K562 (cell line): Measurements from ENCODE around the gene HNRNPH3. TPM values are rescaled to one million over a fixed set of nuclear protein-coding genes. Genes with fewer than 3 reads are reported as not detected.

Source experiments
- ARID1B ChIP-seq: fragments of 450-650 bp; IDR thresholded peaks from 2 replicates; pipeline ENCODE4 v1.6.1; 2016; ENCODE audit warnings: antibody characterized with exemption, mild to moderate bottlenecking, inconsistent platforms
- BMI1 ChIP-seq: fragments of 150-350 bp; IDR thresholded peaks from 2 replicates; pipeline ENCODE4 v1.6.1; 2014; ENCODE audit warnings: low read length
- ELF4 ChIP-seq: fragments of 450-650 bp; formaldehyde crosslinking; IDR thresholded peaks from 2 replicates; pipeline ENCODE4 v1.4.0; 2022; ENCODE audit warnings: missing genetic modification characterization
- HMG20A ChIP-seq: fragments of 450-650 bp; formaldehyde crosslinking; conservative IDR thresholded peaks from 2 replicates; pipeline ENCODE4 v1.4.0; 2020; ENCODE audit warnings: mild to moderate bottlenecking, mixed read lengths
- POLR2AphosphoS5 ChIP-seq: IDR thresholded peaks from 2 replicates; pipeline ENCODE4 v1.6.1; 2011; ENCODE audit warnings: mild to moderate bottlenecking, low read depth, low read length, moderate library complexity; ENCODE audit not compliant: control insufficient read depth, insufficient read depth
- PTBP1 ChIP-seq: fragments of 200-400 bp; formaldehyde crosslinking; IDR thresholded peaks from 2 replicates; pipeline ENCODE4 v1.6.1; 2017; ENCODE audit warnings: low read depth, low read length
- PYGO2 ChIP-seq: fragments of 450-650 bp; IDR thresholded peaks from 2 replicates; pipeline ENCODE4 v1.6.1; 2016; ENCODE audit warnings: mild to moderate bottlenecking, missing genetic modification characterization, moderate library complexity, missing compliant biosample characterization
- SAFB ChIP-seq: fragments of 200-400 bp; formaldehyde crosslinking; IDR thresholded peaks from 2 replicates; pipeline ENCODE4 v1.6.1; 2017; ENCODE audit warnings: low read depth, low read length, borderline replicate concordance
- SLC30A9 ChIP-seq: fragments of 250-450 bp; sonication (Bioruptor Pico); IDR thresholded peaks from 2 replicates; pipeline ENCODE4 v1.8.0; 2022; ENCODE audit warnings: mild to moderate bottlenecking, moderate library complexity
- TCF3 ChIP-seq: sonication (generic); formaldehyde crosslinking; IDR thresholded peaks from 2 replicates; pipeline ENCODE4 v1.4.0; 2020; ENCODE audit warnings: mild to moderate bottlenecking, missing genetic modification reagents
- TCFL5 ChIP-seq: fragments of 250-450 bp; sonication (Bioruptor Pico); conservative IDR thresholded peaks from 2 replicates; pipeline ENCODE4 v1.6.1; 2021; ENCODE audit warnings: mild to moderate bottlenecking, moderate library complexity, matching md5 sums
- YY1 ChIP-seq, 3 experiments: IDR thresholded peaks; 2 replicates each; pipeline ENCODE4 v1.6.1; 2011; ENCODE audit warnings: low read length in 2 of 3, mild to moderate bottlenecking in 2 of 3, moderate library complexity in 2 of 3, borderline replicate concordance in 1 of 3, control low read depth in 1 of 3, low read depth in 1 of 3; ENCODE audit not compliant: insufficient read depth in 3 of 3, insufficient replicate concordance in 2 of 3, control insufficient read depth in 1 of 3, insufficient read length in 1 of 3; ENCODE audit errors: extremely low read depth in 1 of 3
- ZC3H8 ChIP-seq: fragments of 450-650 bp; IDR thresholded peaks from 2 replicates; pipeline ENCODE4 v1.6.1; 2017
- ZNF3 ChIP-seq: fragments of 250-450 bp; sonication (Bioruptor Pico); IDR thresholded peaks from 2 replicates; pipeline ENCODE4 v1.5.0; 2021; ENCODE audit warnings: mild to moderate bottlenecking, moderate library complexity
- ZNF311 ChIP-seq: fragments of 250-450 bp; sonication (Bioruptor Pico); IDR thresholded peaks from 2 replicates; pipeline ENCODE4 v1.4.0; 2020; ENCODE audit warnings: mild to moderate bottlenecking, moderate library complexity
- ZNF778 ChIP-seq: fragments of 450-650 bp; formaldehyde crosslinking; IDR thresholded peaks from 2 replicates; pipeline ENCODE4 v1.4.0; 2020; ENCODE audit warnings: mild to moderate bottlenecking, moderate library complexity
- ZSCAN32 ChIP-seq: fragments of 450-650 bp; formaldehyde crosslinking; IDR thresholded peaks from 2 replicates; pipeline ENCODE4 v1.4.0; 2020; ENCODE audit warnings: mild to moderate bottlenecking, moderate library complexity
- polyA plus RNA-seq, 8 experiments: library from polyadenylated mRNA; depleted of rRNA in 4 of 8; stranded (reverse) in 5 of 8; unstranded in 3 of 8; fragments of >200 nt; fragmentation: Nextera tagmentation in 2 of 8; fragmentation: Illumina TruSeq in 1 of 8; extraction: Ambion mirVana in 2 of 8; extraction: Trizol in 1 of 8; gene quantifications; 2 replicates each; pipeline versions ENCODE4 v1.2.1 to v1.2.3, GENCODE V29; 2011 to 2014; ENCODE audit warnings: inconsistent platforms in 1 of 8, missing spikeins in 1 of 8
- total RNA-seq, 7 experiments: library from RNA; depleted of rRNA in 6 of 7; stranded (reverse); fragments of >200 nt in 6 of 7; fragmentation: Illumina TruSeq in 2 of 7; extraction: Trizol in 2 of 7; gene quantifications; 2 replicates each; pipeline versions ENCODE4 v1.2.1 to v1.2.3, GENCODE V29; 2011 to 2021; ENCODE audit warnings: low replicate concordance in 1 of 7
- TF ChIP-seq, protein P1 (sequence below): fragments of 450-650 bp; formaldehyde crosslinking; IDR thresholded peaks from 2 replicates; pipeline ENCODE4 v1.4.0; 2020; ENCODE audit warnings: mild to moderate bottlenecking, mixed read lengths
- TF ChIP-seq, protein P2 (sequence below): IDR thresholded peaks from 3 replicates; pipeline ENCODE4 v1.6.1; 2011; ENCODE audit warnings: borderline replicate concordance, mild to moderate bottlenecking, moderate library complexity; ENCODE audit not compliant: insufficient read length; ENCODE audit errors: extremely low read depth
- TF ChIP-seq, protein P3 (sequence below): fragments of 450-650 bp; IDR thresholded peaks from 2 replicates; pipeline ENCODE4 v1.6.1; 2016; ENCODE audit warnings: mild to moderate bottlenecking

HNRNPH3 gene
- total and polyA plus RNA-seq, 9 of the 15 experiments (the other 6 are each of a cell fraction or from before 2014, with no cell fraction given) = 52.8 to 562 (median 152) TPM

DNA sequence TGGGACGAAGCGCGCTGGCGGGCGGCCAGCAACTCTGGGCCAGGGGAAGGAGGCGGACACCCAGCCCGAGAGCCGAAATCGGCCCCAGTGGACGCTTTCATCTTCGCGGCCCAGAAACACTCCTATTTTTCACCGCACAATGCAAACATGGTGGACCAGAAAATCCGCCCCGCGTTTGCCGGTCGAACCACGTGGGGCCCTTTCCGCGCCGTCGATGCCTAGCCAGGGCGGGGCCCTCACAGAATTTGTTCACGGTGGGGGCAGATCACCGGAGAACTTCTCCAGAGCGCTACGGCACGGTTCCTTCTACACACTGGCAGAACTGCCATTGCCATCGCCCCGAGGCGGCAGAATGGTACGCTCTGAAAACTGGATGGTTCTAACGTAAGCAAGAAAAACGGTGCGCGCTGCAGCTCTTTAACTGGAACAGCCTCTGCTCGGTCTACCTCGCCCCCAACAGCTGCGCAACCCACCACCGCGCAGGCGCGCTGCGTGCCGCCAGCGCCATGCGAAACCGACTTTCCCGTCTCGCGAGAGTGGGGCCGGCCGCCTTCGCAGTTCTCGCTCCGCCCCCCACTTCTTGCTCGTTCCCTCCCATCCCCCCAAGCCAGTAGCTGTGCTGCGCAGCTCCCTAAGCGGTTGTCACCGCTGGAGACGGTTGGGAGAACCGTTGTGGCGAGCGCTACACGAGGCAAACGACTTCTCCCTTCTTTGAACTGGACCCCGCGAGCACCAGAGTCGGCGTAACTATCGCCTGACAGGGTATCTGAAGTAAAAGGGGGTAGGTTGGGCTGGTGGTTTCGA, at the start of gene HNRNPH3 (continued):
- TF ChIP-seq ZNF778 (CRISPR knock-in tag) (no peak), PYGO2 (tag) (no peak), TCF3 (CRISPR knock-in tag) (no peak), PTBP1 (0 out of 2 replicates have a peak, but pooled peaks have one; percentile 23), HMG20A (CRISPR knock-in tag) (no peak), SAFB (0 out of 2 replicates have a peak, but pooled peaks have one; percentile 25), ZNF3 (CRISPR knock-in tag) (no peak), ZSCAN32 (CRISPR knock-in tag) (no peak), ELF4 (0 out of 2 replicates have a peak, but pooled peaks have one; percentile 64), POLR2AphosphoS5 (peak; percentile 99), YY1 (IDR thresholded peaks at IDR 0.05; ENCODE audit: borderline replicate concordance in 1 of 3, control insufficient read depth in 1 of 3, extremely low read depth in 1 of 3, insufficient read depth in 3 of 3, insufficient read length in 1 of 3, insufficient replicate concordance in 2 of 3, low read depth in 1 of 3, low read length in 2 of 3) (peak; percentile 30 to 88 (median 81)), BMI1 (0 out of 2 replicates have a peak, but pooled peaks have one; percentile 44), ARID1B (peak; percentile 31; the same call in 1 of the 2 replicates), ZC3H8 (no peak), ZNF311 (CRISPR knock-in tag) (no peak; the same call in 1 of the 2 replicates), SLC30A9 (CRISPR knock-in tag) (no peak), TCFL5 (no peak)
- TF ChIP-seq, protein P1, sequence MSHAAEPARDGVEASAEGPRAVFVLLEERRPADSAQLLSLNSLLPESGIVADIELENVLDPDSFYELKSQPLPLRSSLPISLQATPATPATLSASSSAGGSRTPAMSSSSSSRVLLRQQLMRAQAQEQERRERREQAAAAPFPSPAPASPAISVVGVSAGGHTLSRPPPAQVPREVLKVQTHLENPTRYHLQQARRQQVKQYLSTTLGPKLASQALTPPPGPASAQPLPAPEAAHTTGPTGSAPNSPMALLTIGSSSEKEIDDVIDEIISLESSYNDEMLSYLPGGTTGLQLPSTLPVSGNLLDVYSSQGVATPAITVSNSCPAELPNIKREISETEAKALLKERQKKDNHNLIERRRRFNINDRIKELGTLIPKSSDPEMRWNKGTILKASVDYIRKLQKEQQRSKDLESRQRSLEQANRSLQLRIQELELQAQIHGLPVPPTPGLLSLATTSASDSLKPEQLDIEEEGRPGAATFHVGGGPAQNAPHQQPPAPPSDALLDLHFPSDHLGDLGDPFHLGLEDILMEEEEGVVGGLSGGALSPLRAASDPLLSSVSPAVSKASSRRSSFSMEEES = no peak
- TF ChIP-seq, protein P2, sequence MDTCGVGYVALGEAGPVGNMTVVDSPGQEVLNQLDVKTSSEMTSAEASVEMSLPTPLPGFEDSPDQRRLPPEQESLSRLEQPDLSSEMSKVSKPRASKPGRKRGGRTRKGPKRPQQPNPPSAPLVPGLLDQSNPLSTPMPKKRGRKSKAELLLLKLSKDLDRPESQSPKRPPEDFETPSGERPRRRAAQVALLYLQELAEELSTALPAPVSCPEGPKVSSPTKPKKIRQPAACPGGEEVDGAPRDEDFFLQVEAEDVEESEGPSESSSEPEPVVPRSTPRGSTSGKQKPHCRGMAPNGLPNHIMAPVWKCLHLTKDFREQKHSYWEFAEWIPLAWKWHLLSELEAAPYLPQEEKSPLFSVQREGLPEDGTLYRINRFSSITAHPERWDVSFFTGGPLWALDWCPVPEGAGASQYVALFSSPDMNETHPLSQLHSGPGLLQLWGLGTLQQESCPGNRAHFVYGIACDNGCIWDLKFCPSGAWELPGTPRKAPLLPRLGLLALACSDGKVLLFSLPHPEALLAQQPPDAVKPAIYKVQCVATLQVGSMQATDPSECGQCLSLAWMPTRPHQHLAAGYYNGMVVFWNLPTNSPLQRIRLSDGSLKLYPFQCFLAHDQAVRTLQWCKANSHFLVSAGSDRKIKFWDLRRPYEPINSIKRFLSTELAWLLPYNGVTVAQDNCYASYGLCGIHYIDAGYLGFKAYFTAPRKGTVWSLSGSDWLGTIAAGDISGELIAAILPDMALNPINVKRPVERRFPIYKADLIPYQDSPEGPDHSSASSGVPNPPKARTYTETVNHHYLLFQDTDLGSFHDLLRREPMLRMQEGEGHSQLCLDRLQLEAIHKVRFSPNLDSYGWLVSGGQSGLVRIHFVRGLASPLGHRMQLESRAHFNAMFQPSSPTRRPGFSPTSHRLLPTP = no peak
- TF ChIP-seq, protein P3, sequence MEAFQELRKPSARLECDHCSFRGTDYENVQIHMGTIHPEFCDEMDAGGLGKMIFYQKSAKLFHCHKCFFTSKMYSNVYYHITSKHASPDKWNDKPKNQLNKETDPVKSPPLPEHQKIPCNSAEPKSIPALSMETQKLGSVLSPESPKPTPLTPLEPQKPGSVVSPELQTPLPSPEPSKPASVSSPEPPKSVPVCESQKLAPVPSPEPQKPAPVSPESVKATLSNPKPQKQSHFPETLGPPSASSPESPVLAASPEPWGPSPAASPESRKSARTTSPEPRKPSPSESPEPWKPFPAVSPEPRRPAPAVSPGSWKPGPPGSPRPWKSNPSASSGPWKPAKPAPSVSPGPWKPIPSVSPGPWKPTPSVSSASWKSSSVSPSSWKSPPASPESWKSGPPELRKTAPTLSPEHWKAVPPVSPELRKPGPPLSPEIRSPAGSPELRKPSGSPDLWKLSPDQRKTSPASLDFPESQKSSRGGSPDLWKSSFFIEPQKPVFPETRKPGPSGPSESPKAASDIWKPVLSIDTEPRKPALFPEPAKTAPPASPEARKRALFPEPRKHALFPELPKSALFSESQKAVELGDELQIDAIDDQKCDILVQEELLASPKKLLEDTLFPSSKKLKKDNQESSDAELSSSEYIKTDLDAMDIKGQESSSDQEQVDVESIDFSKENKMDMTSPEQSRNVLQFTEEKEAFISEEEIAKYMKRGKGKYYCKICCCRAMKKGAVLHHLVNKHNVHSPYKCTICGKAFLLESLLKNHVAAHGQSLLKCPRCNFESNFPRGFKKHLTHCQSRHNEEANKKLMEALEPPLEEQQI = peak; percentile 39; the same call in 1 of the 2 replicates
